B cell (primary cell): Measurements from ENCODE around the gene ADCY7. TPM values are rescaled to one million over a fixed set of nuclear protein-coding genes. Genes with fewer than 3 reads are reported as not detected.

ENCODE experiments used
- ATAC-seq: fragments of 200-7000 bp; cut with Tn5 transposase; one replicate; pipeline ENCODE4 v1.10.0; 2021; ENCODE audit warnings: low read depth, mild to moderate bottlenecking, moderate number of reproducible peaks, moderate library complexity
- CTCF ChIA-PET: fragments of 350-600 bp; sonication (Branson Sonifier 250); formaldehyde crosslinking; loops from one replicate; lab custom pipeline; 2021; ENCODE audit warnings: antibody characterized with exemption, inconsistent platforms; lab: Charles Lee
- POLR2A ChIA-PET: fragments of 350-600 bp; sonication (Branson Sonifier 250); formaldehyde crosslinking; loops from one replicate; lab custom pipeline; 2021; ENCODE audit warnings: antibody characterized with exemption; lab: Charles Lee
- DNase-seq: peaks from one replicate; pipeline ENCODE4 v3.0.0; 2013
- H2AFZ ChIP-seq: 2 replicates; pipeline ENCODE4 v1.6.1; 2012; ENCODE audit warnings: mild to moderate bottlenecking, low read depth, low read length; ENCODE audit not compliant: insufficient read depth, poor library complexity, severe bottlenecking
- H3K27ac ChIP-seq, 2 donors: 1 replicate in 1 of 2; 2 replicates in 1 of 2; pipeline ENCODE4 v1.5.1; 2012 to 2013; ENCODE audit warnings: low read length in 2 of 2, mild to moderate bottlenecking in 2 of 2, moderate library complexity in 1 of 2
- H3K27me3 ChIP-seq, 4 experiments: fragments of 200-600 bp in 1 of 4; sonication (generic) in 1 of 4; replicated peaks in 1 of 4; 1 replicate in 2 of 4; 2 replicates in 2 of 4; pipeline versions ENCODE4 v1.6.1 to v1.7.0; 2013 to 2016; ENCODE audit warnings: low read length in 3 of 4, mild to moderate bottlenecking in 2 of 4, mixed read lengths in 1 of 4, moderate library complexity in 1 of 4; ENCODE audit not compliant: insufficient read depth in 4 of 4, control insufficient read depth in 3 of 4; ENCODE audit errors: control extremely low read depth in 1 of 4
- H3K36me3 ChIP-seq, 2 experiments: replicated peaks in 1 of 2; 1 replicate in 1 of 2; 2 replicates in 1 of 2; pipeline versions ENCODE4 v1.6.1 to v1.7.1; 2013; ENCODE audit warnings: low read length in 1 of 2; ENCODE audit not compliant: insufficient read depth in 2 of 2, control insufficient read depth in 1 of 2; ENCODE audit errors: control extremely low read depth in 1 of 2, extremely low read depth in 1 of 2
- H3K4me1 ChIP-seq, 2 donors: fragments of 200-600 bp in 1 of 2; sonication (generic) in 1 of 2; 1 replicate in 1 of 2; 2 replicates in 1 of 2; pipeline versions ENCODE4 v1.5.1 to v1.6.1; 2013 to 2017; ENCODE audit warnings: low read length in 2 of 2; ENCODE audit not compliant: control insufficient read depth in 2 of 2, insufficient read depth in 2 of 2
- H3K4me2 ChIP-seq: replicated peaks from 2 replicates; pipeline ENCODE3; 2012; ENCODE audit warnings: mild to moderate bottlenecking, low read depth, low read length; ENCODE audit not compliant: poor library complexity, severe bottlenecking
- H3K4me3 ChIP-seq, 5 experiments: fragments of 200-600 bp in 1 of 5; sonication (generic) in 1 of 5; 1 replicate in 3 of 5; 2 replicates in 2 of 5; pipeline versions ENCODE4 v1.5.1 to v1.7.0; 2011 to 2016; ENCODE audit warnings: low read length in 4 of 5, mild to moderate bottlenecking in 4 of 5, low read depth in 2 of 5, control low read depth in 1 of 5, moderate library complexity in 1 of 5; ENCODE audit not compliant: insufficient read depth in 1 of 5; ENCODE audit errors: control extremely low read depth in 1 of 5, extremely low read depth in 1 of 5
- H3K79me2 ChIP-seq: fragments of 200-600 bp; sonication (generic); one replicate; pipeline ENCODE4 v1.6.0; 2016; ENCODE audit warnings: low read length; ENCODE audit not compliant: control insufficient read depth, insufficient read depth
- H3K9ac ChIP-seq: fragments of 200-600 bp; sonication (generic); 2 replicates; pipeline ENCODE4 v1.6.1; 2017; ENCODE audit warnings: mild to moderate bottlenecking, low read length, moderate library complexity
- H3K9me3 ChIP-seq, 3 donors: one replicate each; pipeline versions ENCODE4 v1.6.1 to v1.7.1; 2013; ENCODE audit warnings: low read length in 2 of 3; ENCODE audit not compliant: control insufficient read depth in 2 of 3, insufficient read depth in 1 of 3; ENCODE audit errors: control extremely low read depth in 1 of 3
- H4K20me1 ChIP-seq: 2 replicates; pipeline ENCODE4 v1.6.0; 2012; ENCODE audit warnings: mild to moderate bottlenecking, low read length; ENCODE audit not compliant: insufficient read depth, control insufficient read depth, poor library complexity, severe bottlenecking
- H3K27ac Mint-ChIP-seq: one replicate; pipeline ENCODE4 v1.8.0; 2021; ENCODE audit warnings: mixed read lengths
- H3K27me3 Mint-ChIP-seq: one replicate; pipeline ENCODE4 v1.8.0; 2021; ENCODE audit warnings: mixed read lengths
- H3K4me1 Mint-ChIP-seq: one replicate; pipeline ENCODE4 v1.8.0; 2021; ENCODE audit warnings: mixed read lengths
- H3K4me3 Mint-ChIP-seq: one replicate; pipeline ENCODE4 v1.8.0; 2021; ENCODE audit warnings: mixed read lengths
- H3K9me3 Mint-ChIP-seq: one replicate; pipeline ENCODE4 v1.8.0; 2022; ENCODE audit warnings: mixed read lengths; ENCODE audit not compliant: insufficient read depth
- CTCF ChIP-seq: fragments of 200-600 bp; IDR thresholded peaks from one replicate; pipeline ENCODE4 v1.8.0; 2022; ENCODE audit warnings: antibody characterized with exemption, mild to moderate bottlenecking
- EZH2 ChIP-seq: IDR thresholded peaks from 2 replicates; pipeline ENCODE4 v1.6.1; 2012; ENCODE audit warnings: borderline replicate concordance, low read depth, mild to moderate bottlenecking, moderate library complexity, low read length; ENCODE audit not compliant: insufficient read depth, poor library complexity, severe bottlenecking
- WGBS: methylation state at CpG from one replicate; pipeline ENCODE4 v1.1.5; 2013; ENCODE audit warnings: missing lambda C conversion rate; ENCODE audit not compliant: insufficient coverage; 5-methylcytosine and 5-hydroxymethylcytosine counted together
- intact Hi-C: fragments of 100-400 bp; cut with micrococcal nuclease; formaldehyde crosslinking; loops from one replicate; pipeline ENCODE4 v1.10.0; 2022
- polyA plus RNA-seq: library from polyadenylated mRNA; depleted of rRNA; stranded (reverse); fragments of >200 nt; gene quantifications from 2 replicates; pipeline ENCODE4 v1.2.3, GENCODE V29; 2012
- total RNA-seq, 2 donors: library from RNA; stranded (reverse); fragments of 120-200 nt in 1 of 2; gene quantifications; 1 replicate in 1 of 2; 2 replicates in 1 of 2; pipeline versions ENCODE4 v1.2.3 to v1.2.4, GENCODE V29; 2013 to 2022

Gene ADCY7
- total and polyA plus RNA-seq, 2 donors (not counting 1 experiment from before 2014, with no cell fraction given) = 78.4 to 207 TPM

GRCh38 chr16:50245417-50246298, 20.7 kb upstream of the ADCY7 start:
- intact Hi-C loops = loop anchor here (1.0 to 2.0 kb wide), 4 partner anchors 29 to 110 kb away; no protein-coding TSS in a partner anchor
- H3K4me1 ChIP-seq = peaks cover 6 to 15% of the 10 kb centered on the region in 2 donors
- POLR2A ChIA-PET = interaction anchor here (1.2 kb wide), 2 partner anchors 29 to 37 kb away, joined by 4 to 5 read pairs; no protein-coding TSS in a partner anchor
- H3K4me2 ChIP-seq = peak overlapping the region; percentile 100
- H3K79me2 ChIP-seq = no peaks in the 10 kb centered on the region
- WGBS = 3% methylated on average over 56 of the region's 74 CpGs
- H2AFZ ChIP-seq = peak overlapping the region; percentile 88
- peak; percentile 94 for ATAC-seq
- no peaks in the 10 kb centered on the region for H3K27me3 Mint-ChIP-seq
- peak; percentile 57 for DNase-seq
- H3K9ac ChIP-seq = peak overlapping the region; percentile 71
- peak overlapping the region in 4 of 5 experiments; percentile 60 to 69 (median 62) for H3K4me3 ChIP-seq
- H3K4me3 Mint-ChIP-seq = peak overlapping the region; percentile 74
- H3K27ac Mint-ChIP-seq = peak overlapping the region; percentile 50
- H3K27ac ChIP-seq = no peak overlapping the region
- no peaks in the 10 kb centered on the region for H4K20me1 ChIP-seq
- H3K9me3 ChIP-seq = no peaks in the 10 kb centered on the region
- CTCF ChIA-PET = interaction anchor here (0.8 to 3.5 kb wide), 17 partner anchors 13 to 420 kb away, joined by 3 to 29 read pairs (median 6); partner anchors contain the start of gene BRD7
- TF ChIP-seq CTCF (peak; percentile 39), EZH2 (no peak)
- peaks cover 11% of the 10 kb centered on the region for H3K4me1 Mint-ChIP-seq
- H3K9me3 Mint-ChIP-seq = no peaks in the 10 kb centered on the region
- H3K27me3 ChIP-seq = peaks cover 0 to 11% (median 4%) of the 10 kb centered on the region in 4 experiments
- H3K36me3 ChIP-seq = no peaks in the 10 kb centered on the region
